AG04450 (cell line): ENCODE measurements around the gene RANBP3. TPM values are rescaled to one million over a fixed set of nuclear protein-coding genes. Genes with fewer than 3 reads are reported as not detected.
A peak's percentile ranks its signal among the peaks of the same experiment; 100 is the strongest.

Experiments used
- CTCF ChIA-PET: fragments of 300-600, 350-600 bp; formaldehyde crosslinking; extraction: SDS; loops from one replicate; lab custom pipeline; 2022; ENCODE audit warnings: antibody characterized with exemption, inconsistent platforms; lab: Charles Lee
- POLR2A ChIA-PET: fragments of 350-600 bp; formaldehyde crosslinking; extraction: SDS; loops from one replicate; lab custom pipeline; 2021; ENCODE audit warnings: antibody characterized with exemption, inconsistent platforms; lab: Yijun Ruan, JAX
- DNase-seq: peaks from one replicate; pipeline ENCODE4 v3.0.0-alpha.2; 2011; ENCODE audit warnings: low read depth, low spot score
- H3K27ac ChIP-seq: one replicate; pipeline ENCODE4 v1.5.1; 2012; ENCODE audit warnings: low read depth, low read length, control low read depth
- H3K27me3 ChIP-seq: one replicate; pipeline ENCODE4 v1.6.0; 2012; ENCODE audit warnings: low read length; ENCODE audit not compliant: control insufficient read depth, insufficient read depth
- H3K4me3 ChIP-seq: 2 replicates; pipeline ENCODE4 v1.5.1; 2011; ENCODE audit warnings: mild to moderate bottlenecking, low read depth, low read length, control low read depth
- H3K9me3 ChIP-seq: 2 replicates; pipeline ENCODE4 v1.5.1; 2012; ENCODE audit warnings: low read length; ENCODE audit not compliant: control insufficient read depth, insufficient read depth
- polyA plus RNA-seq: library from polyadenylated mRNA; depleted of rRNA; stranded (reverse); fragments of >200 nt; gene quantifications from 2 replicates; pipeline ENCODE4 v1.2.3, GENCODE V29; 2011
- TF ChIP-seq, protein P1 (sequence below): IDR thresholded peaks from 2 replicates; pipeline ENCODE4 v1.5.1; 2011; ENCODE audit warnings: low read depth, low read length, control low read depth, inconsistent platforms

Gene RANBP3
- polyA plus RNA-seq, 1 experiment: 62.6 TPM

DNA sequence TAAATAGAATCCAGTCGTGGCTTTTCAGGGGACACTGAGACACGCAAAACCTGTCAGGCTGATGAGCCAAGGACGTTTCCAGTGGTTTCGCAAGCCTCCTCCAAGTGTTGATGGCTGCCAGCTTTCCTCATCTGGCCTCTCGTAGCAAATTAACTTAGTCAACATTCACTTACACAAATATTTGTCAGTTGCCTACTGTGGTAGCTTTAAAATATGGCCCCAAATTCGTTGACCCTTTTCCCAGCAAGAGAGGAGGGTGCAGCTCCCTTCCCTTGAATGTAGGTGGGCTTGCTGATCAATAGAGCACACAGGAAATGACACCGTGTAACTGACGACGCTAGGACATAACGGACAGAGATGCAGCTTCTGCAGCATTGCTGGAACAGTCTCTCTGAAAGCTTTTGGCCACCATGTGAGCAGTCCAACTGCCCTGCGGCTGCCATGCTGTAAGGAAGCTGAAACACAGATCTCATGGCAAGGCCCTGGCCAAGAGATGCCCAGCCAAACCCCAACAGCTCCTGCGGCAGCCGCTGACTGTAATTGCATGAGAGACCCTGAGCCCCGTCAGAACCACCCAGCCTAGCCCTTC lies 5.5 kb upstream of the RANBP3 start:
- no peak overlapping the region for H3K27ac ChIP-seq

DNA sequence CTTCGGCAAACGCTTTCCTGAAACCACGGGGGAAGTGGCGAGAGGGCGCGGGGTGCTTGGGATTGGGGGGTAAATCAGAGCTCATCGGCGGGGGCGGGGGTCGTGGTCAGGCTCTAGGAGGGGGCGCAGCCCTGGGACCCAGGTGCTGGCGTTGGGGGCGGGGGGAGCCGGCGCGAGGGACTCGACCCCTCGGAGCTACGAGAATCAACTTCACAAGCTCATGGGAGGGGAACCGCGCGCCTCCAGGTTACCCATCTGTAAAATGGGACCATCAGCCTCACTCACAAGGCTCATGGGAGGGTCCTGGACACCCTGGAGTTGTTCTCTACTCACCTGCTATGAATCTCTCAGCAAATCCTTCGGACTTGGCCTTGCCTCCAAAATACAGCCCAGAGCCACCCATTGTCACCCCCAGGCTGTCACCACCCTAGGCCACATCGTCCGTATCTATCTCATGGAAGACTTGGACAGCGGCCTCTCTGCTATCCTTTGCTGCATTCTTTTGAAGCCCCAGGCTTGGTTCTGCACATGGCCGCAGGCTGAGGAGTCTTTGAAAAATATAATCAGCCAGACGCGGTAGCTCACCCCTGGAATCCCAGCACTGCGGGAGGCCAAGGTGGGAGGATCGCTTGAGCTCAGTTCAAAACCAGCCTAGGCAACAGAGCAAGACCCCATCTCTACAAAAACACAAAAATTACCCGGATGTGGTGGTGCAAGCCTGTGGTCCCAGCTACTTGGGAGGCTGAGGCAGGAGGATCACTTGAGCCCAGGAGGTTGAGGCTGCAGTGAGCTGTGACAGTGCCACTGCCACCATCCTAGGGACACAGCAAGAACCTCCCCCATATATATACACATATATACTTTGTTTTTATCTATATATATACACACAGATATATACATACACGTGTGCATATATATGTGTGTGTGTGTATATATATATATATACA lies 939 bp upstream of the RANBP3 start:
- H3K27ac ChIP-seq: peak overlapping the region; percentile 80
- TF ChIP-seq, protein P1, sequence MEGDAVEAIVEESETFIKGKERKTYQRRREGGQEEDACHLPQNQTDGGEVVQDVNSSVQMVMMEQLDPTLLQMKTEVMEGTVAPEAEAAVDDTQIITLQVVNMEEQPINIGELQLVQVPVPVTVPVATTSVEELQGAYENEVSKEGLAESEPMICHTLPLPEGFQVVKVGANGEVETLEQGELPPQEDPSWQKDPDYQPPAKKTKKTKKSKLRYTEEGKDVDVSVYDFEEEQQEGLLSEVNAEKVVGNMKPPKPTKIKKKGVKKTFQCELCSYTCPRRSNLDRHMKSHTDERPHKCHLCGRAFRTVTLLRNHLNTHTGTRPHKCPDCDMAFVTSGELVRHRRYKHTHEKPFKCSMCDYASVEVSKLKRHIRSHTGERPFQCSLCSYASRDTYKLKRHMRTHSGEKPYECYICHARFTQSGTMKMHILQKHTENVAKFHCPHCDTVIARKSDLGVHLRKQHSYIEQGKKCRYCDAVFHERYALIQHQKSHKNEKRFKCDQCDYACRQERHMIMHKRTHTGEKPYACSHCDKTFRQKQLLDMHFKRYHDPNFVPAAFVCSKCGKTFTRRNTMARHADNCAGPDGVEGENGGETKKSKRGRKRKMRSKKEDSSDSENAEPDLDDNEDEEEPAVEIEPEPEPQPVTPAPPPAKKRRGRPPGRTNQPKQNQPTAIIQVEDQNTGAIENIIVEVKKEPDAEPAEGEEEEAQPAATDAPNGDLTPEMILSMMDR: no peak
- no peaks in the 10 kb centered on the region; the same call in 1 of the 2 replicates for H3K9me3 ChIP-seq
- ChIA-PET CTCF (interaction anchor here (0.6 to 3.2 kb wide), 5 partner anchors 9 to 265 kb away, joined by 4 to 31 read pairs (median 8); no protein-coding TSS in a partner anchor), POLR2A (interaction anchor here (0.5 to 1.9 kb wide), 7 partner anchors 11 to 211 kb away, joined by 3 to 8 read pairs (median 4); partner anchors contain the start of gene NDUFA11)
- no peaks in the 10 kb centered on the region for H3K27me3 ChIP-seq
- H3K4me3 ChIP-seq: peak overlapping the region; percentile 87
- no peak for DNase-seq

More for the DNA sequence above, 5.5 kb upstream of the RANBP3 start:
- no peak for DNase-seq
- POLR2A ChIA-PET: interaction anchor here (0.6 kb wide), 1 partner anchor 146 kb away, joined by 7 read pairs; no protein-coding TSS in a partner anchor
- CTCF ChIA-PET: interaction anchor here (0.7 to 4.9 kb wide), 4 partner anchors 16 to 179 kb away, joined by 4 to 29 read pairs (median 12); no protein-coding TSS in a partner anchor
- Histone ChIP-seq H3K27me3 (no peaks in the 10 kb centered on the region), H3K4me3 (no peak overlapping the region), H3K9me3 (no peaks in the 10 kb centered on the region; the same call in 1 of the 2 replicates)
- TF ChIP-seq, protein P1: no peak

DNA sequence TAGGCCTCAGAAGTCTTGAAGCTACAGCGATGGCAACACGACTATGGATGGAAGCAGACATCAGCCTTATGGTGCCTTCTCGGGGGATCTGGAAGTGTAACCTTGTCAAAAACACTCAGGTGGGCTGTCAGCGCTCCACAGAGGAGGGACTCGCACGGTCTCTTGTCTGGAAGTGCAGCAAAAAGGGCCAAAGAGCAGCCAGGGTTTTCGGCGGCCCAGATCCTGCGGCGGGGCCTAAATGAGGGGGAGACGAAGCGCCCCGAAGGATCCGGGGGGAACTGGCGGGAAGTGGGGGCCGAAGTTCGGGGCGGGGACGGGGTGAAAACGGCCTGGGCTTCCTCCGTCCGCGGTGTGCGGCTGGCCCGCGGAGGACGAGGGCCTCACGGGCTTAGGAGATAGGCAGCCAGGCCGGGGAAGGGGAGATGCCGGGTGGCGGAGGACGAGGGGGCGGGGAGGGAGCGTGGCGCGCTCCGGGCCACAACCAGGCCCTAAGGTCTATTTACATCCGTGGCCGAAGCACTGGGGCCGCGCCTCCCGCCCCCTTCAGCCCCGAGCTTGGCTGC lies 637 bp downstream of the RANBP3 start:
- Histone ChIP-seq H3K27me3 (no peaks in the 10 kb centered on the region), H3K4me3 (peak overlapping the region; percentile 91), H3K9me3 (no peaks in the 10 kb centered on the region; the same call in 1 of the 2 replicates), H3K27ac (no peak overlapping the region)
- DNase-seq: no peak
- TF ChIP-seq, protein P1: no peak
- POLR2A ChIA-PET: interaction anchor here (0.6 to 1.5 kb wide), 5 partner anchors 9 to 746 kb away, joined by 3 to 9 read pairs (median 4); partner anchors contain the start of gene VMAC
- CTCF ChIA-PET: interaction anchor here (3.0 kb wide), 1 partner anchor 10 kb away, joined by 22 read pairs; no protein-coding TSS in a partner anchor

DNA sequence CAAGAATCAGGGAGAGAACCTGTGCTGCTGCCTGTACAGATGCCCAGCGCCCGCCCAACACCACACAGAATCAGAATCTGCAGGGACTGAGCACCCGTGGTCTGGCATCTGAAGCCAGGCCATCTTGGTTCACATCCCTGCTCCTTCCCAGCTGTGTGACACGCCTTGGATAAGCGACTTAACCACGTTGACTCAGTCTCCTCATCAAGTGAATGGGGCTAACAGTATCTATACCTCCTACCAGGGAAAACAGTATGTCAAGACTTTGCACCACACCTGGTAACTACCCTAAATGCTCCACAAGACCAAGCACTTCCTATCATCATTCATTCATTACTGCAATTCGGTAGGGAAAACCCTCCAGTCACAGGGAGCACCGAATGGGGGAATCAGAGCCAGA lies 1.2 kb downstream of the RANBP3 start:
- POLR2A ChIA-PET: interaction anchor here (0.7 to 1.5 kb wide), 2 partner anchors 9 to 72 kb away, joined by 3 to 4 read pairs; partner anchors contain the start of gene VMAC
- no peaks in the 10 kb centered on the region; the same call in 1 of the 2 replicates for H3K9me3 ChIP-seq
- no peak for DNase-seq
- peak overlapping the region; percentile 91 for H3K4me3 ChIP-seq
- CTCF ChIA-PET: interaction anchor here (1.1 to 3.0 kb wide), 2 partner anchors 9 to 10 kb away, joined by 3 to 22 read pairs; no protein-coding TSS in a partner anchor
- TF ChIP-seq, protein P1: no peak
- no peaks in the 10 kb centered on the region for H3K27me3 ChIP-seq
- no peak overlapping the region for H3K27ac ChIP-seq
